ENCODE measurements around the gene ANKRD16. TPM values are rescaled to one million over a fixed set of nuclear protein-coding genes. Genes with fewer than 3 reads are reported as not detected.

The ANKRD16 gene
- total and polyA plus RNA-seq, 2 of the 8 experiments (the other 6 are each of a cell fraction or from before 2014, with no cell fraction given), result 8.2 to 12.7 TPM

GRCh38 chr10:5902511-5903274 lies 13.0 kb upstream of the ANKRD16 start (continued):
- TF ChIP-seq, protein P1, sequence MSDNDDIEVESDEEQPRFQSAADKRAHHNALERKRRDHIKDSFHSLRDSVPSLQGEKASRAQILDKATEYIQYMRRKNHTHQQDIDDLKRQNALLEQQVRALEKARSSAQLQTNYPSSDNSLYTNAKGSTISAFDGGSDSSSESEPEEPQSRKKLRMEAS (IDR thresholded peaks at IDR 0.05), result no peak
- TF ChIP-seq FOSL1 (IDR thresholded peaks at IDR 0.05; ENCODE audit: insufficient read depth, low read depth, low read length) (no peak), NANOG (IDR thresholded peaks at IDR 0.05; ENCODE audit: insufficient read depth, low read depth, low read length, poor library complexity, severe bottlenecking) (no peak)
